GM23338 (cell line): ENCODE results near the gene TMEM150C. TPM values are rescaled to one million over a fixed set of nuclear protein-coding genes. Genes with fewer than 3 reads are reported as not detected.

Experiments used
- ATAC-seq: fragments of 200-7000 bp; cut with Tn5 transposase; 3 replicates; pipeline ENCODE4 v1.9.1; 2020
- DNase-seq: peaks from one replicate; pipeline ENCODE4 v3.0.0-alpha.2; 2015; ENCODE audit warnings: low spot score
- H2AFZ ChIP-seq: fragments of 200-600 bp; sonication (generic); 2 replicates; pipeline ENCODE4 v1.8.0; 2016; ENCODE audit warnings: antibody characterized with exemption, mild to moderate bottlenecking, moderate library complexity
- H3F3A ChIP-seq: fragments of 200-600 bp; sonication (generic); replicated peaks from 2 replicates; pipeline ENCODE4 v1.8.0; 2017; ENCODE audit warnings: antibody characterized with exemption, mixed run types, low read depth
- H3K27ac ChIP-seq: fragments of 200-600 bp; sonication (generic); 2 replicates; pipeline ENCODE4 v1.6.1; 2016; ENCODE audit warnings: low read depth
- H3K27me3 ChIP-seq: fragments of 200-600 bp; sonication (generic); 2 replicates; pipeline ENCODE4 v1.8.0; 2016; ENCODE audit warnings: mild to moderate bottlenecking, mixed run types, moderate library complexity; ENCODE audit not compliant: insufficient read depth
- H3K36me3 ChIP-seq: fragments of 200-600 bp; sonication (generic); 2 replicates; pipeline ENCODE4 v1.8.0; 2016; ENCODE audit warnings: mild to moderate bottlenecking; ENCODE audit not compliant: insufficient read depth
- H3K4me1 ChIP-seq: fragments of 200-600 bp; sonication (generic); 2 replicates; pipeline ENCODE4 v1.8.0; 2016; ENCODE audit warnings: mild to moderate bottlenecking, moderate library complexity; ENCODE audit not compliant: insufficient read depth
- H3K4me2 ChIP-seq: fragments of 200-600 bp; sonication (generic); 2 replicates; pipeline ENCODE4 v1.7.1; 2017; ENCODE audit warnings: mixed run types
- H3K4me3 ChIP-seq: fragments of 200-600 bp; sonication (generic); 2 replicates; pipeline ENCODE4 v1.6.1; 2016; ENCODE audit warnings: mixed run types
- H3K79me2 ChIP-seq: fragments of 200-600 bp; sonication (generic); replicated peaks from 2 replicates; pipeline ENCODE4 v1.8.0; 2017; ENCODE audit warnings: mild to moderate bottlenecking; ENCODE audit not compliant: insufficient read depth
- H3K9me2 ChIP-seq: fragments of 200-600 bp; sonication (generic); 2 replicates; pipeline ENCODE4 v1.8.0; 2017; ENCODE audit not compliant: insufficient read depth
- H4K20me1 ChIP-seq: fragments of 200-600 bp; sonication (generic); replicated peaks from 2 replicates; pipeline ENCODE4 v1.8.0; 2017; ENCODE audit warnings: mild to moderate bottlenecking; ENCODE audit not compliant: insufficient read depth
- H3K27ac Mint-ChIP-seq: 2 replicates; pipeline ENCODE4 v1.8.0; 2020; ENCODE audit warnings: inconsistent platforms, mild to moderate bottlenecking, moderate library complexity, mixed read lengths
- H3K27me3 Mint-ChIP-seq: 3 replicates; pipeline ENCODE4 v1.8.0; 2022; ENCODE audit warnings: low read depth, mild to moderate bottlenecking, moderate library complexity, mixed read lengths, inconsistent platforms; ENCODE audit not compliant: insufficient read depth, poor library complexity
- H3K36me3 Mint-ChIP-seq: 3 replicates; pipeline ENCODE4 v1.8.0; 2021; ENCODE audit warnings: low read depth, mild to moderate bottlenecking, inconsistent platforms, moderate library complexity, mixed read lengths
- H3K4me1 Mint-ChIP-seq: 3 replicates; pipeline ENCODE4 v1.8.0; 2020; ENCODE audit warnings: mild to moderate bottlenecking, inconsistent platforms, mixed read lengths
- H3K4me3 Mint-ChIP-seq: 3 replicates; pipeline ENCODE4 v1.8.0; 2021; ENCODE audit warnings: moderate library complexity, mild to moderate bottlenecking, inconsistent platforms, mixed read lengths
- H3K9me3 Mint-ChIP-seq: 3 replicates; pipeline ENCODE4 v1.8.0; 2020; ENCODE audit warnings: moderate library complexity, mild to moderate bottlenecking, inconsistent platforms, mixed read lengths
- CREB1 ChIP-seq: fragments of 250-450 bp; sonication (Bioruptor Pico); IDR thresholded peaks from 2 replicates; pipeline ENCODE4 v1.5.0; 2020; ENCODE audit warnings: low read depth, mild to moderate bottlenecking, moderate library complexity
- CTCF ChIP-seq, 2 experiments: fragments of 200-600 bp in 1 of 2; sonication (generic) in 1 of 2; conservative IDR thresholded peaks; 2 replicates each; pipeline versions ENCODE4 v1.5.1 to v1.6.1; 2016 to 2017; ENCODE audit warnings: antibody characterized with exemption in 2 of 2, low read depth in 2 of 2, mild to moderate bottlenecking in 2 of 2, moderate library complexity in 1 of 2
- ETS1 ChIP-seq: IDR thresholded peaks from 2 replicates; pipeline ENCODE4 v1.6.1; 2016; ENCODE audit warnings: antibody characterized with exemption
- EZH2 ChIP-seq: fragments of 200-600 bp; sonication (generic); IDR thresholded peaks from one replicate; pipeline ENCODE4 v1.8.0; 2017; ENCODE audit warnings: antibody characterized with exemption, mild to moderate bottlenecking, low read depth; ENCODE audit not compliant: unreplicated experiment
- EZH2phosphoT487 ChIP-seq: fragments of 200-600 bp; sonication (generic); IDR thresholded peaks from one replicate; pipeline ENCODE4 v1.8.1; 2018; ENCODE audit warnings: antibody characterized with exemption; ENCODE audit not compliant: unreplicated experiment
- JUNB ChIP-seq: IDR thresholded peaks from one replicate; pipeline ENCODE4 v1.6.1; 2016; ENCODE audit warnings: antibody characterized with exemption; ENCODE audit not compliant: unreplicated experiment
- NANOG ChIP-seq: IDR thresholded peaks from 2 replicates; pipeline ENCODE4 v1.6.1; 2016; ENCODE audit warnings: antibody characterized with exemption, borderline replicate concordance
- REST ChIP-seq: IDR thresholded peaks from one replicate; pipeline ENCODE4 v1.6.1; 2018; ENCODE audit warnings: antibody characterized with exemption; ENCODE audit not compliant: unreplicated experiment
- STAT1 ChIP-seq: IDR thresholded peaks from one replicate; pipeline ENCODE4 v1.6.1; 2016; ENCODE audit warnings: antibody characterized with exemption; ENCODE audit not compliant: unreplicated experiment
- ZNF114 ChIP-seq: fragments of 250-450 bp; sonication (Bioruptor Pico); IDR thresholded peaks from 2 replicates; pipeline ENCODE4 v1.5.0; 2020; ENCODE audit warnings: mild to moderate bottlenecking, moderate library complexity
- ZNF331 ChIP-seq: fragments of 250-450 bp; sonication (Bioruptor Pico); IDR thresholded peaks from 2 replicates; pipeline ENCODE4 v1.5.0; 2020; ENCODE audit warnings: low read depth, mild to moderate bottlenecking, moderate library complexity
- ZNF462 ChIP-seq: fragments of 250-450 bp; sonication (Bioruptor Pico); IDR thresholded peaks from 2 replicates; pipeline ENCODE4 v1.5.0; 2020; ENCODE audit warnings: mild to moderate bottlenecking, moderate library complexity
- polyA plus RNA-seq: library from polyadenylated mRNA; unstranded; fragments of >200 nt; fragmentation: Nextera tagmentation; extraction: Ambion mirVana; gene quantifications from 2 replicates; pipeline ENCODE4 v1.2.1, GENCODE V29; 2016
- total RNA-seq: library from RNA; depleted of rRNA; stranded (reverse); fragments of >200 nt; shearing (Covaris generic); gene quantifications from 2 replicates; pipeline ENCODE4 v1.2.3, GENCODE V29; 2014

TMEM150C gene
- total and polyA plus RNA-seq, 2 experiments from 2014 or later: 1.7 to 4.0 TPM

- TF ChIP-seq REST (no peak), ZNF331 (no peak), EZH2 (no peak), JUNB (no peak), ETS1 (no peak), CREB1 (no peak), STAT1 (no peak), ZNF114 (CRISPR knock-in tag) (no peak)
These were observed 30.9 kb upstream of the TMEM150C start (continued) for GRCh38 chr4:82592639-82593038.

- H3K4me3 ChIP-seq: no peak overlapping the region
- Mint-ChIP-seq H3K4me1 (peaks cover 57% of the 10 kb centered on the region), H3K36me3 (no peaks in the 10 kb centered on the region), H3K4me3 (no peak overlapping the region), H3K27me3 (peaks cover 7% of the 10 kb centered on the region), H3K9me3 (no peaks in the 10 kb centered on the region), H3K27ac (no peak overlapping the region)
- H3K36me3 ChIP-seq: no peaks in the 10 kb centered on the region
- H2AFZ ChIP-seq: no peak overlapping the region
- H3K27me3 ChIP-seq: no peaks in the 10 kb centered on the region
- H3K4me1 ChIP-seq: peaks cover 36% of the 10 kb centered on the region
- ATAC-seq (peak; percentile 77), DNase-seq (peak; percentile 30)
- H4K20me1 ChIP-seq: no peaks in the 10 kb centered on the region
- H3K27ac ChIP-seq: no peak overlapping the region
- H3K79me2 ChIP-seq: no peaks in the 10 kb centered on the region
- H3K4me2 ChIP-seq: peak overlapping the region; percentile 46
- H3F3A ChIP-seq: no peaks in the 10 kb centered on the region
- peaks cover 9% of the 10 kb centered on the region; the same call in 1 of the 2 replicates for H3K9me2 ChIP-seq
- TF ChIP-seq ZNF114 (CRISPR knock-in tag) (no peak), STAT1 (no peak), NANOG (no peak), EZH2 (no peak), ZNF462 (no peak), CTCF (conservative IDR thresholded peaks at IDR 0.05; ENCODE audit: low read depth in 2 of 2) (no peak), EZH2phosphoT487 (no peak)
These were observed 29.8 kb upstream of the TMEM150C start for GRCh38 chr4:82591592-82591991.
